Measurements from ENCODE around the gene ASXL1. TPM values are rescaled to one million over a fixed set of nuclear protein-coding genes. Genes with fewer than 3 reads are reported as not detected.

ASXL1 gene
- total RNA-seq, 1 donor from 2014 or later: 90.8 TPM

GRCh38 chr20:32466739-32467505 lies 108.8 kb downstream of the ASXL1 start:
- Mint-ChIP-seq H3K27ac (ENCODE audit: unreplicated experiment) (peak overlapping the region; percentile 80), H3K4me3 (ENCODE audit: unreplicated experiment) (peak overlapping the region; percentile 25)

DNA sequence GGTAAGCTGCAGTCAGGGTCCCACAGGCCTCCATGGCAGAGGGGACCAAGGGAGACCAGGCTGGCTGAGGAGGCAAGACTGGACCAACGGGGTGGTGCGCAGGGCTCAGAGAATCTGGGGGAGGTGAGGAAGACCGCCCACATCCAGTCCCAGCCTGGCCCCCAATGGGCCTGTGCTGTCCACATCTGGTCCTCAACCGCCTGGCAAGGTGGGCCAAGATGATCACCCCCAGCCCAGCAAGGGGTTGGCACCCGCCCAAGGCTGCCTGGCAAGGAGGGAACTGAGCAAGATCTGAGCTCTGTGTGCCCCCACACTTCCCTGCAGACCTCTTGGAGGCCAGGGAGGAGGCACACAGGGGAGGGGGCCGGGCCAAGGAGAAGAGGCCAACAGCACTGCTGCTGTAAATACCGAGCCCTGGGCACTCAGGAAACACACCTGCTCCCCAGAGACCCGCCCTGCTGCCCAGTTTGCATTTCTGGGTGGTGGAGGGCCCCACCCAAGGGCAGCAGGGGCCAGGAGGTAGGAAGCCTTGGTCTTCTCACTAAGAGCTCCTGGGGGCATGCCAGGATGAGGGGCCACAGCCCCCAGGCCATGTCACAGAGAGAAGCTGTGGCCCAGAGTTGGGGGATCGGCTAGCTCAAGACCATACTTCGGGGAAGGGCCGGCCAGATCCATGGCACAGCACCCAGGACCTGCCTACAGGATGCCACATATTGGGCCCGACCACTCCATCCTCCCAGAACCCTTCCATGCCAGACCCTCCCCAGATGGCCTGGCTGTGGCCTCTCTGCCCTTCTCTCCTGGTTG lies 109.6 kb downstream of the ASXL1 start:
- Mint-ChIP-seq H3K27me3 (ENCODE audit: unreplicated experiment) (peaks cover 22% of the 10 kb centered on the region), H3K27ac (ENCODE audit: unreplicated experiment) (peak overlapping the region; percentile 80), H3K9me3 (ENCODE audit: unreplicated experiment) (no peaks in the 10 kb centered on the region), H3K36me3 (ENCODE audit: low read depth, unreplicated experiment) (peaks cover 19% of the 10 kb centered on the region), H3K4me1 (ENCODE audit: unreplicated experiment) (peaks cover 41% of the 10 kb centered on the region), H3K4me3 (ENCODE audit: unreplicated experiment) (peak overlapping the region; percentile 25)
- DNase-seq (ENCODE audit: low spot score): no peak
- no peak for TF ChIP-seq CTCF (IDR thresholded peaks at IDR 0.05; ENCODE audit: unreplicated experiment)

More at GRCh38 chr20:32466739-32467505, 108.8 kb downstream of the ASXL1 start:
- Mint-ChIP-seq H3K36me3 (ENCODE audit: low read depth, unreplicated experiment) (peaks cover 21% of the 10 kb centered on the region), H3K9me3 (ENCODE audit: unreplicated experiment) (no peaks in the 10 kb centered on the region), H3K4me1 (ENCODE audit: unreplicated experiment) (peaks cover 44% of the 10 kb centered on the region), H3K27me3 (ENCODE audit: unreplicated experiment) (peaks cover 27% of the 10 kb centered on the region)
- no peak for DNase-seq (ENCODE audit: low spot score)
- no peak for TF ChIP-seq CTCF (IDR thresholded peaks at IDR 0.05; ENCODE audit: unreplicated experiment)

- TF ChIP-seq CTCF (IDR thresholded peaks at IDR 0.05; ENCODE audit: unreplicated experiment): no peak
- Mint-ChIP-seq H3K9me3 (ENCODE audit: unreplicated experiment) (no peaks in the 10 kb centered on the region), H3K36me3 (ENCODE audit: low read depth, unreplicated experiment) (peaks cover 19% of the 10 kb centered on the region), H3K4me3 (ENCODE audit: unreplicated experiment) (no peak overlapping the region), H3K4me1 (ENCODE audit: unreplicated experiment) (peaks cover 44% of the 10 kb centered on the region), H3K27ac (ENCODE audit: unreplicated experiment) (peak overlapping the region; percentile 97), H3K27me3 (ENCODE audit: unreplicated experiment) (peaks cover 21% of the 10 kb centered on the region)
- no peak for DNase-seq (ENCODE audit: low spot score)
Observed at GRCh38 chr20:32468313-32468640, 110.1 kb downstream of the ASXL1 start.

GRCh38 chr20:32468860-32469259 lies 110.7 kb downstream of the ASXL1 start:
- Mint-ChIP-seq H3K4me1 (ENCODE audit: unreplicated experiment) (peaks cover 48% of the 10 kb centered on the region), H3K4me3 (ENCODE audit: unreplicated experiment) (peak overlapping the region; percentile 60), H3K36me3 (ENCODE audit: low read depth, unreplicated experiment) (peaks cover 23% of the 10 kb centered on the region), H3K9me3 (ENCODE audit: unreplicated experiment) (no peaks in the 10 kb centered on the region), H3K27ac (ENCODE audit: unreplicated experiment) (peak overlapping the region; percentile 97), H3K27me3 (ENCODE audit: unreplicated experiment) (peaks cover 21% of the 10 kb centered on the region)
- DNase-seq (ENCODE audit: low spot score): no peak
- TF ChIP-seq CTCF (IDR thresholded peaks at IDR 0.05; ENCODE audit: unreplicated experiment): no peak

Data from endothelial cell (in vitro differentiated cells).